H1 (cell line): ENCODE data around the gene SH2D2A. TPM values are rescaled to one million over a fixed set of nuclear protein-coding genes. Genes with fewer than 3 reads are reported as not detected.

Source experiments
- CTCF ChIA-PET: fragments of 300-600 bp; sonication (Branson Sonifier 250); formaldehyde crosslinking; loops from one replicate; lab custom pipeline; 2021; ENCODE audit not compliant: partially characterized antibody; lab: Charles Lee
- POLR2A ChIA-PET: fragments of 300-600 bp; sonication (Branson Sonifier 250); formaldehyde crosslinking; loops from one replicate; lab custom pipeline; 2021; ENCODE audit warnings: inconsistent platforms; ENCODE audit not compliant: partially characterized antibody; lab: Charles Lee
- DNase-seq, 2 experiments: peaks; one replicate each; pipeline versions ENCODE4 v3.0.0 to v3.0.0-alpha.2; 2010 to 2022; ENCODE audit warnings: low spot score in 2 of 2, low read depth in 1 of 2, mixed read lengths in 1 of 2
- FAIRE-seq: peaks from 2 replicates; lab custom pipeline; 2011; peaks lifted over from hg19 to GRCh38; lab: Jason Lieb, UNC
- H2AFZ ChIP-seq: 2 replicates; pipeline ENCODE4 v1.8.1; 2012; ENCODE audit warnings: low read length, inconsistent platforms
- H2AK5ac ChIP-seq: 2 replicates; pipeline ENCODE4 v1.6.1; 2013; ENCODE audit warnings: low read depth, low read length
- H2BK120ac ChIP-seq: replicated peaks from 2 replicates; pipeline ENCODE3; 2013; ENCODE audit warnings: low read depth, low read length, inconsistent platforms
- H2BK12ac ChIP-seq: 2 replicates; pipeline ENCODE4 v1.6.1; 2013; ENCODE audit warnings: low read depth, low read length
- H2BK15ac ChIP-seq: 2 replicates; pipeline ENCODE4 v1.6.1; 2013; ENCODE audit warnings: low read length
- H2BK20ac ChIP-seq: 2 replicates; pipeline ENCODE4 v1.6.1; 2013; ENCODE audit warnings: low read length
- H2BK5ac ChIP-seq: 2 replicates; pipeline ENCODE4 v1.6.1; 2013; ENCODE audit warnings: low read depth, low read length
- H3K14ac ChIP-seq: 2 replicates; pipeline ENCODE4 v1.6.1; 2013; ENCODE audit warnings: inconsistent platforms; ENCODE audit not compliant: insufficient read length
- H3K18ac ChIP-seq: 2 replicates; pipeline ENCODE4 v1.6.1; 2013; ENCODE audit warnings: low read length; ENCODE audit errors: extremely low read depth
- H3K23ac ChIP-seq: 2 replicates; pipeline ENCODE4 v1.6.1; 2013; ENCODE audit warnings: inconsistent platforms; ENCODE audit not compliant: insufficient read length
- H3K23me2 ChIP-seq: 2 replicates; pipeline ENCODE4 v1.6.1; 2013; ENCODE audit warnings: low read depth, low read length
- H3K27ac ChIP-seq: 2 replicates; pipeline ENCODE4 v1.6.1; 2011; ENCODE audit warnings: low read depth, low read length, inconsistent platforms
- H3K27me3 ChIP-seq, 4 experiments: replicated peaks in 1 of 4; 1 replicate in 1 of 4; 2 replicates in 3 of 4; pipeline versions ENCODE4 v1.6.1 to v1.8.1; 2011 to 2013; ENCODE audit warnings: low read length in 3 of 4, mild to moderate bottlenecking in 3 of 4, inconsistent platforms in 2 of 4, mixed read lengths in 2 of 4, moderate library complexity in 1 of 4; ENCODE audit not compliant: control insufficient read depth in 3 of 4, insufficient read depth in 3 of 4; ENCODE audit errors: extremely low read depth in 1 of 4
- H3K36me3 ChIP-seq, 4 experiments: 2 replicates each; pipeline versions ENCODE4 v1.6.1 to v1.8.1; 2011 to 2013; ENCODE audit warnings: mild to moderate bottlenecking in 4 of 4, low read length in 3 of 4, moderate library complexity in 2 of 4, control low read depth in 1 of 4, inconsistent platforms in 1 of 4; ENCODE audit not compliant: insufficient read depth in 4 of 4, control insufficient read depth in 2 of 4
- H3K4ac ChIP-seq: replicated peaks from 2 replicates; pipeline ENCODE3; 2013; ENCODE audit warnings: low read length, low read depth, mixed read lengths, inconsistent platforms; ENCODE audit not compliant: insufficient read length
- H3K4me1 ChIP-seq, 4 experiments: replicated peaks in 1 of 4; 1 replicate in 1 of 4; 2 replicates in 3 of 4; pipeline versions ENCODE4 v1.6.1 to v1.8.1; 2011 to 2013; ENCODE audit warnings: low read length in 3 of 4, inconsistent platforms in 2 of 4, mixed read lengths in 1 of 4; ENCODE audit not compliant: insufficient read depth in 4 of 4, control insufficient read depth in 3 of 4
- H3K4me2 ChIP-seq, 2 experiments: 2 replicates each; pipeline versions ENCODE4 v1.6.1 to v1.8.1; 2011 to 2013; ENCODE audit warnings: low read depth in 2 of 2, low read length in 2 of 2, control low read depth in 1 of 2, inconsistent platforms in 1 of 2, mild to moderate bottlenecking in 1 of 2; ENCODE audit not compliant: insufficient read depth in 1 of 2
- H3K4me3 ChIP-seq, 4 experiments: fragments of 200-600, 300-600 bp in 1 of 4; sonication (generic), shearing (Covaris generic), sonication (Bioruptor Twin) in 1 of 4; 2 replicates each; pipeline versions ENCODE4 v1.5.1 to v1.8.1; 2011 to 2016; ENCODE audit warnings: low read length in 4 of 4, low read depth in 3 of 4, control low read depth in 2 of 4, inconsistent platforms in 2 of 4, mild to moderate bottlenecking in 2 of 4, mixed read lengths in 1 of 4, moderate library complexity in 1 of 4; ENCODE audit not compliant: insufficient read depth in 2 of 4; ENCODE audit errors: extremely low read depth in 1 of 4
- H3K56ac ChIP-seq: replicated peaks from 2 replicates; pipeline ENCODE3; 2013; ENCODE audit warnings: low read depth, mild to moderate bottlenecking, mixed read lengths, low read length, inconsistent platforms; ENCODE audit not compliant: insufficient read length
- H3K79me1 ChIP-seq: 2 replicates; pipeline ENCODE4 v1.6.1; 2013; ENCODE audit warnings: low read depth, low read length, control low read depth
- H3K79me2 ChIP-seq, 2 experiments: 2 replicates each; pipeline versions ENCODE4 v1.6.1 to v1.8.1; 2012 to 2013; ENCODE audit warnings: low read length in 2 of 2, mild to moderate bottlenecking in 2 of 2, inconsistent platforms in 1 of 2; ENCODE audit not compliant: insufficient read depth in 2 of 2, control insufficient read depth in 1 of 2
- H3K9ac ChIP-seq, 4 experiments: replicated peaks in 1 of 4; 1 replicate in 1 of 4; 2 replicates in 3 of 4; pipeline versions ENCODE4 v1.6.1 to v1.8.1; 2011 to 2013; ENCODE audit warnings: low read depth in 3 of 4, low read length in 3 of 4, control low read depth in 2 of 4, mild to moderate bottlenecking in 2 of 4, moderate library complexity in 2 of 4, inconsistent platforms in 1 of 4; ENCODE audit errors: extremely low read depth in 1 of 4
- H3K9me3 ChIP-seq, 2 experiments: 2 replicates each; pipeline versions ENCODE4 v1.6.1 to v1.8.1; 2012 to 2013; ENCODE audit warnings: mild to moderate bottlenecking in 2 of 2, moderate library complexity in 2 of 2, control low read depth in 1 of 2, inconsistent platforms in 1 of 2, low read depth in 1 of 2, low read length in 1 of 2, mixed read lengths in 1 of 2; ENCODE audit not compliant: insufficient read depth in 2 of 2
- H4K20me1 ChIP-seq, 2 experiments: replicated peaks in 1 of 2; 2 replicates each; pipeline versions ENCODE3 to v1.8.1; 2011 to 2013; ENCODE audit warnings: inconsistent platforms in 2 of 2, low read length in 2 of 2, mild to moderate bottlenecking in 1 of 2; ENCODE audit not compliant: insufficient read depth in 2 of 2, control insufficient read depth in 1 of 2
- H4K5ac ChIP-seq: 2 replicates; pipeline ENCODE4 v1.6.1; 2013; ENCODE audit warnings: low read length, low read depth, mixed read lengths, inconsistent platforms; ENCODE audit not compliant: insufficient read length
- H4K8ac ChIP-seq: 2 replicates; pipeline ENCODE4 v1.8.0; 2013; ENCODE audit warnings: mild to moderate bottlenecking, moderate library complexity, low read length, inconsistent platforms; ENCODE audit not compliant: insufficient read depth; ENCODE audit errors: extremely low read depth
- H4K91ac ChIP-seq: replicated peaks from 2 replicates; pipeline ENCODE3; 2013; ENCODE audit warnings: low read length, mixed read lengths, inconsistent platforms; ENCODE audit not compliant: insufficient read length
- BCL11A ChIP-seq, 2 experiments: IDR thresholded peaks; one replicate each; pipeline ENCODE4 v1.6.1; 2011; ENCODE audit warnings: low read depth in 2 of 2, low read length in 2 of 2, mild to moderate bottlenecking in 2 of 2
- CTBP2 ChIP-seq: IDR thresholded peaks from 2 replicates; pipeline ENCODE4 v1.7.0; 2011; ENCODE audit warnings: borderline replicate concordance, mild to moderate bottlenecking, moderate library complexity, mixed read lengths, low read length; ENCODE audit not compliant: insufficient read depth, insufficient read length
- FOSL1 ChIP-seq: IDR thresholded peaks from 2 replicates; pipeline ENCODE4 v1.6.1; 2011; ENCODE audit warnings: mild to moderate bottlenecking, low read depth, low read length, moderate library complexity; ENCODE audit not compliant: insufficient read depth
- JUND ChIP-seq: IDR thresholded peaks from 2 replicates; pipeline ENCODE4 v1.6.1; 2011; ENCODE audit warnings: mild to moderate bottlenecking, improper control_type of control experiment, low read length
- KDM4A ChIP-seq: IDR thresholded peaks from one replicate; pipeline ENCODE4 v1.7.1; 2012; ENCODE audit warnings: low read depth, mild to moderate bottlenecking, moderate library complexity, low read length, inconsistent platforms; ENCODE audit not compliant: severe bottlenecking
- POLR2AphosphoS5 ChIP-seq: IDR thresholded peaks from 2 replicates; pipeline ENCODE4 v1.6.1; 2011; ENCODE audit warnings: low read depth, low read length
- RBBP5 ChIP-seq: IDR thresholded peaks from 2 replicates; pipeline ENCODE4 v1.7.1; 2012; ENCODE audit warnings: low read depth, mild to moderate bottlenecking, inconsistent platforms, low read length, moderate library complexity, borderline replicate concordance
- RFX5 ChIP-seq: IDR thresholded peaks from 2 replicates; pipeline ENCODE4 v1.6.1; 2011; ENCODE audit warnings: low read depth, low read length, improper control_type of control experiment, borderline replicate concordance
- SIRT6 ChIP-seq: IDR thresholded peaks from one replicate; pipeline ENCODE4 v1.7.1; 2012; ENCODE audit warnings: low read length, inconsistent platforms
- SP2 ChIP-seq: IDR thresholded peaks from 2 replicates; pipeline ENCODE4 v1.6.1; 2012; ENCODE audit warnings: mild to moderate bottlenecking, low read length, inconsistent platforms
- TBP ChIP-seq: IDR thresholded peaks from 2 replicates; pipeline ENCODE4 v1.6.1; 2011; ENCODE audit warnings: low read depth, low read length, improper control_type of control experiment
- WGBS, 2 experiments: shearing (Covaris generic) in 1 of 2; methylation state at CpG; one replicate each; pipeline versions ENCODE4 v1.1.6 to v1.1.7; 2013 to 2015; ENCODE audit warnings: low lambda C conversion rate in 2 of 2, mixed read lengths in 2 of 2, inconsistent platforms in 1 of 2, low coverage in 1 of 2, missing lambda C conversion rate in 1 of 2; ENCODE audit not compliant: insufficient replicate concordance in 2 of 2, insufficient coverage in 1 of 2, insufficient read length in 1 of 2; ENCODE audit errors: extremely low coverage in 1 of 2, missing lambda C conversion rate in 1 of 2; 5-methylcytosine and 5-hydroxymethylcytosine counted together
- polyA plus RNA-seq, 7 experiments: library from polyadenylated mRNA; depleted of rRNA in 3 of 7; stranded (reverse) in 5 of 7; unstranded in 2 of 7; fragments of >200 nt in 5 of 7; fragments of 200-250 nt in 2 of 7; gene quantifications; 1 replicate in 5 of 7; 2 replicates in 1 of 7; 4 replicates in 1 of 7; pipeline versions ENCODE4 v1.2.1 to v1.2.3, GENCODE V29; 2011 to 2013; ENCODE audit warnings: missing spikeins in 2 of 7, mixed read lengths in 2 of 7
- total RNA-seq: library from RNA; stranded (reverse); fragmentation: NEBNext Ultra II Directional; extraction: Animal tissue kit (Norgen Biotek cat#: 25700); gene quantifications from 2 replicates; pipeline ENCODE4 v1.2.1, GENCODE V29; 2021

Gene SH2D2A
- total and polyA plus RNA-seq, 2 of the 8 experiments (the other 6 are each of a cell fraction or from before 2014, with no cell fraction given): 3.3 to 7.9 TPM

DNA sequence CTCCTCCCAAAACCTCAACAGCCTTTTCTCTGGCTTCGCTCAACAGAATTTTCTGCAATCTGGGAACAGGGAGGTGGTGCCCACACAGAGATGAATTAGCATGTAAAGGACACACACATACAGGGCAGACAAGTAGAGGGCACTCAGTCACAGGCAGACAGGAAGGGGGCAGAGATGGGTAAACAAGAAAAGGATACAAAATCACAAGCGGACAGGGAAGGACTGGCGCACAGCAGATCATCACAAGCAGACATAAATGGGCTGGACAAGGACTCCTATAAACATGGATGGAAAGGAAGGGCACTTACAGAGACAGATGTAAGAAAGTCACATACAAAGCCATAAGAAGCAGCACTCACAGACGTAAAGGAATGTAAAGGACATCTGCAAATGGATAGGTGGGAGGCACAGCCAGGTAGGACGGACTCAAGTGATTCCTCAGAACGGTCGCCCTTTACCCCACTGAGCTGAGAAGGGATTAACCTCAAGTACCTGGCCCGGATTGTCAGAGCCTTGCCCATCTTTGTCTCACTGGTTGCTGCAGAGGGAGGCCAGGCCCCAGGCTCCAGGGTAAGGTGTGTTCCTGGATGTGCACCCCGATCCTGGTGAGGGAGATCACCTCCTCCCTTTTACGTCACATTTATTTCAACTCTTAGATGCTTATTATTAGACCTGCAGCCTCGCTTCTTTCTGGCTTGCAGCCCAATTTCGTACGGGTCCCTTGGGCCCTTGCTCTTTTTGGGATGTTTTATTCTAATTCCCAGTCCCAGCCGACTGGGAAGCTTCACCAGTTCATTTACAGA is 50.1 kb downstream of the SH2D2A start:
- no peak for FAIRE-seq
- TF ChIP-seq SIRT6 (no peak), SP2 (no peak), CTBP2 (no peak), JUND (no peak), KDM4A (peak; percentile 13), TBP (no peak; the same call in 1 of the 2 replicates), FOSL1 (no peak), RBBP5 (no peak), RFX5 (no peak), POLR2AphosphoS5 (no peak; the same call in 1 of the 2 replicates), BCL11A (IDR thresholded peaks at IDR 0.05; ENCODE audit: low read depth in 2 of 2, low read length in 2 of 2) (no peak)

More for the DNA sequence above, 50.1 kb downstream of the SH2D2A start:
- Histone ChIP-seq H3K9me3 (no peaks in the 10 kb centered on the region), H3K18ac (peak overlapping the region; percentile 72; the same call in 1 of the 2 replicates), H2BK12ac (peak overlapping the region; percentile 75; the same call in 1 of the 2 replicates), H4K8ac (peak overlapping the region; percentile 90; the same call in 1 of the 2 replicates), H3K14ac (no peak overlapping the region), H2BK20ac (no peak overlapping the region), H2AK5ac (peak overlapping the region; percentile 83; the same call in 1 of the 2 replicates), H3K4me1 (peaks cover 0 to 16% (median 6%) of the 10 kb centered on the region in 4 experiments; a peak in 5 of 7 replicates), H3K27ac (peak overlapping the region; percentile 70), H3K4me3 (peak overlapping the region; percentile 45 to 75 (median 70)), H2AFZ (peak overlapping the region; percentile 54), H4K5ac (peak overlapping the region; percentile 26), H3K79me1 (peaks cover 10% of the 10 kb centered on the region), H3K56ac (no peak overlapping the region), H3K23ac (no peak overlapping the region), H2BK120ac (no peak overlapping the region), H2BK5ac (peak overlapping the region; percentile 80), H3K79me2 (peaks cover 26 to 36% of the 10 kb centered on the region in 2 experiments), H4K91ac (peak overlapping the region; percentile 4), H3K36me3 (peaks cover 0 to 5% (median 2%) of the 10 kb centered on the region in 4 experiments; a peak in 2 of 8 replicates), H3K27me3 (no peaks in the 10 kb centered on the region), H3K23me2 (peaks cover 11% of the 10 kb centered on the region), H3K9ac (peak overlapping the region; percentile 58 to 80 (median 70)), H3K4ac (no peak overlapping the region), H3K4me2 (peak overlapping the region; percentile 96 to 97), H4K20me1 (peaks cover 10 to 18% of the 10 kb centered on the region in 2 experiments), H2BK15ac (peak overlapping the region; percentile 13; the same call in 1 of the 2 replicates)
- WGBS, 2 experiments: 34% methylated on average over 14 of the region's 14 CpGs; no CpG with 5 or more reads in 1 of the 2 experiments
- no peak for DNase-seq
- ChIA-PET CTCF (interaction anchor here (1.0 to 11.7 kb wide), 7 partner anchors 14 to 124 kb away, joined by 3 to 100 read pairs (median 4); partner anchors contain the start of genes ISG20L2 and METTL25B), POLR2A (interaction anchor here (0.6 to 8.2 kb wide), 27 partner anchors 10 to 175 kb away, joined by 3 to 121 read pairs (median 5); partner anchors contain the start of genes CRABP2, GPATCH4, HDGF and ISG20L2)
